ENCODE measurements around the gene MASP2.

The MASP2 gene

GRCh38 chr1:11031624-11032262 is 15.3 kb downstream of the MASP2 start:
- H3K4me2 ChIP-seq (ENCODE audit: low read length), result no peak overlapping the region
- H3K4me3 ChIP-seq (ENCODE audit: low read depth, low read length, poor library complexity, severe bottlenecking), result no peak overlapping the region
- no peaks in the 10 kb centered on the region for H3K4me1 ChIP-seq (ENCODE audit: insufficient read depth, low read length, severe bottlenecking)
- no peak overlapping the region for H3K9ac ChIP-seq (ENCODE audit: low read length)
- H3K27me3 ChIP-seq (ENCODE audit: insufficient read depth, low read length), result no peaks in the 10 kb centered on the region
- H2AFZ ChIP-seq (ENCODE audit: low read length), result no peak overlapping the region
- H4K20me1 ChIP-seq (ENCODE audit: insufficient read depth, low read length), result no peaks in the 10 kb centered on the region
- no peak overlapping the region for H3K27ac ChIP-seq (ENCODE audit: low read depth, low read length, poor library complexity, severe bottlenecking)
- H3F3A ChIP-seq (ENCODE audit: insufficient read depth, low read length), result no peaks in the 10 kb centered on the region
- peaks cover 22% of the 10 kb centered on the region for H3K36me3 ChIP-seq (ENCODE audit: insufficient read depth, low read length)
- no peaks in the 10 kb centered on the region for H3K9me2 ChIP-seq (ENCODE audit: low read depth, low read length)
- TF ChIP-seq CTCF (IDR thresholded peaks at IDR 0.05; ENCODE audit: low read length) (no peak), EZH2 (IDR thresholded peaks at IDR 0.05; ENCODE audit: borderline replicate concordance, low read length) (no peak)
- H3K9me3 ChIP-seq (ENCODE audit: low read length), result no peaks in the 10 kb centered on the region
- H3K79me2 ChIP-seq (ENCODE audit: insufficient read depth, low read length), result no peaks in the 10 kb centered on the region

GRCh38 chr1:11030865-11031264 is 16.2 kb downstream of the MASP2 start:
- no peak for TF ChIP-seq CTCF (IDR thresholded peaks at IDR 0.05; ENCODE audit: low read length)
- no peak for TF ChIP-seq EZH2 (IDR thresholded peaks at IDR 0.05; ENCODE audit: borderline replicate concordance, low read length)
- peaks cover 31% of the 10 kb centered on the region for H3K36me3 ChIP-seq (ENCODE audit: insufficient read depth, low read length)
- no peak overlapping the region for H2AFZ ChIP-seq (ENCODE audit: low read length)
- H3K27ac ChIP-seq (ENCODE audit: low read depth, low read length, poor library complexity, severe bottlenecking), result no peak overlapping the region
- H3K4me2 ChIP-seq (ENCODE audit: low read length), result no peak overlapping the region
- H3K4me1 ChIP-seq (ENCODE audit: insufficient read depth, low read length, severe bottlenecking), result no peaks in the 10 kb centered on the region
- H3K4me3 ChIP-seq (ENCODE audit: low read depth, low read length, poor library complexity, severe bottlenecking), result no peak overlapping the region
- no peaks in the 10 kb centered on the region for H3K27me3 ChIP-seq (ENCODE audit: insufficient read depth, low read length)
- no peak overlapping the region for H3K9ac ChIP-seq (ENCODE audit: low read length)
- H4K20me1 ChIP-seq (ENCODE audit: insufficient read depth, low read length), result no peaks in the 10 kb centered on the region
- no peaks in the 10 kb centered on the region for H3K79me2 ChIP-seq (ENCODE audit: insufficient read depth, low read length)
- H3K9me2 ChIP-seq (ENCODE audit: low read depth, low read length), result no peaks in the 10 kb centered on the region
- no peaks in the 10 kb centered on the region for H3F3A ChIP-seq (ENCODE audit: insufficient read depth, low read length)
- H3K9me3 ChIP-seq (ENCODE audit: low read length), result no peaks in the 10 kb centered on the region

GRCh38 chr1:11028018-11028417 is 19.0 kb downstream of the MASP2 start:
- Histone ChIP-seq H3K4me1 (ENCODE audit: insufficient read depth, low read length, severe bottlenecking) (no peaks in the 10 kb centered on the region), H3F3A (ENCODE audit: insufficient read depth, low read length) (no peaks in the 10 kb centered on the region), H3K27me3 (ENCODE audit: insufficient read depth, low read length) (no peaks in the 10 kb centered on the region), H4K20me1 (ENCODE audit: insufficient read depth, low read length) (no peaks in the 10 kb centered on the region), H3K4me3 (ENCODE audit: low read depth, low read length, poor library complexity, severe bottlenecking) (no peak overlapping the region), H3K4me2 (ENCODE audit: low read length) (no peak overlapping the region), H3K79me2 (ENCODE audit: insufficient read depth, low read length) (no peaks in the 10 kb centered on the region), H3K27ac (ENCODE audit: low read depth, low read length, poor library complexity, severe bottlenecking) (no peak overlapping the region), H2AFZ (ENCODE audit: low read length) (no peak overlapping the region), H3K9me2 (ENCODE audit: low read depth, low read length) (no peaks in the 10 kb centered on the region), H3K9ac (ENCODE audit: low read length) (no peak overlapping the region), H3K36me3 (ENCODE audit: insufficient read depth, low read length) (peaks cover 58% of the 10 kb centered on the region), H3K9me3 (ENCODE audit: low read length) (no peaks in the 10 kb centered on the region)
- TF ChIP-seq CTCF (IDR thresholded peaks at IDR 0.05; ENCODE audit: low read length) (no peak), EZH2 (IDR thresholded peaks at IDR 0.05; ENCODE audit: borderline replicate concordance, low read length) (no peak)

All from OCI-LY1 (cell line).